Erythroblast (primary cell): ENCODE measurements around the gene MACROD2.

Experiments
- DNase-seq, 2 experiments: peaks; one replicate each; lab custom pipeline; 2025; lab: John Stamatoyannopoulos, UW
- GATA1 ChIP-seq: IDR thresholded peaks from 2 replicates; pipeline ENCODE4 v1.6.1; 2011; ENCODE audit warnings: low read depth, mild to moderate bottlenecking, control low read depth, low read length, moderate library complexity
- POLR2A ChIP-seq: IDR thresholded peaks from 2 replicates; pipeline ENCODE4 v1.6.1; 2011; ENCODE audit warnings: mild to moderate bottlenecking, low read length

Gene MACROD2

GRCh38 chr20:15546525-15547023, 1551.3 kb downstream of the MACROD2 start:
- TF ChIP-seq POLR2A, result no peak
- DNase-seq, result no peak

- TF ChIP-seq GATA1 (no peak), POLR2A (no peak)
- DNase-seq, result no peak
Observed at GRCh38 chr20:15547119-15547518, 1551.8 kb downstream of the MACROD2 start.

DNA sequence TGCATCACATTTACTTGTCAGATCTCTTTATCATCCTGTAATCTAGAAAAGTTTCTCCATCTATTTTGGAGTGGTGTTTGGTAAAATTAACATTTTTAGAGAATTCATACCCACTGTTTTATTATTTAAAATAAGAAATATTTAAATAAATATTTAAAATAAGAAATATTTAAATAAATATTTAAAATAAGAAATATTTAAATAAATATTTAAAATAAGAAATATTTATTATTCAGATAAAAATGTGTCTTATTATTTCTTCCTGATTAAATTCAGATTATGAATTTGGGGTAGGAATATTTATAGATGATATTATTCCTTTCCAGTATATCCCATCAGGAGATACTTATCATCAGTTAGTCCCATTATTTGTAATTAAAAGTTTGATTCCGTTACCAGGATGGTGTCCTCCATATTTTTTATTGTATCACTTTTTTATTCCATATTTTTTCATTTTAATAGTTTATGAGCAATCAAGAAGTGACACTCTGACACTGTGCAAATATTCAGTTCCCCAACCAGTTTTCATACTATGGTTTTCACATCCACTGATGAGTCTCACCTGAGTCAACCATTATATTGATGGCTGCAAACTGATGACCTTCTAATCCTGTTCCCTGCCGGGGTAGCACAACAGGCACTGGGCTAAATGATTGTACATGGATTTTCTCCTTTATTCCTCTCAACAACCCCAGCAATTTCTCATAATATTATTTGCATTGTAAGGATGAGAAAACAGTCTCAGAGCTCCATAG, 1555.0 kb downstream of the MACROD2 start:
- no peak for DNase-seq
- no peak for TF ChIP-seq GATA1
- TF ChIP-seq POLR2A, result no peak

- no peak for DNase-seq
- TF ChIP-seq POLR2A (no peak), GATA1 (no peak)
Observed at GRCh38 chr20:15555913-15556312, 1560.6 kb downstream of the MACROD2 start.

DNA sequence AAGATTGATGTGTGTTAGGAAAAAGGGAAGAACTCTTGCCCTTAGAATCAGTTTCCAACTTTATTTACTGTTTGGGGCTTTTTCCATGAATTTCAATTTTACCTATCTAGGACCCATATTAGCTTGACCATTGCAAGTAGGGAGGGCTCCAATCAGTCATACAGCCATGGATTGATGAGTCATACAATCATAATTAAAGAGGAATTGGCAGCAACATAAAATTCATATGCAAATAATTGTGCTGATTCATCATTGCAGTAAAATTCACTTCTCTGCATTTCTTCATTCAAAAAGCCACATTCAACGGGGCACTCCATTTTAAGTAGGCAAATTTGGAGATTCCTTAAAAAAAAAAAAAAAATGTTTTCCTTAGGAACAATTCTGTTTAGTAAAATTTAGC, 1561.6 kb downstream of the MACROD2 start:
- DNase-seq, result no peak
- no peak for TF ChIP-seq GATA1
- no peak for TF ChIP-seq POLR2A

GRCh38 chr20:15561070-15561569, 1565.8 kb downstream of the MACROD2 start:
- TF ChIP-seq POLR2A, result no peak
- DNase-seq, result no peak

- TF ChIP-seq POLR2A (no peak), GATA1 (no peak)
- no peak for DNase-seq
Observed at GRCh38 chr20:15561707-15562404, 1566.5 kb downstream of the MACROD2 start.

DNA sequence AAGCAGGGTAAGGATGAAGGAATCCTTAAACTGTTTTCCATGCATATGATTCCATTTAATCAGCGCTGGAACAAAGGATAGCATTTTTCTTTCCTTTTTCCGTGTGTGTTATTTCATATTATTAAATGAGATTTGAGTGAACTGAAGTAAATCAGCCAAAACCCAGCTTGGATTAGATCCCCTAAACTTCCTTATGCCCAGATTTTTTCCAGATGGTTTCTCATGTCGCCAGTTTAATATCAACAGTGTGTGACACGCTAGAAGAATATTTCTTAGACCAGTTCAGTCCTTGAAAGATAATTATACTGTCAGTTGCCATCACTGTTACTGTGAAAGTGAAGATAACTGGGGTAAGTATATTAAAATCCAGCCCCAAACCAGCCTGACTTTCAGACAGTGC, 1568.5 kb downstream of the MACROD2 start:
- TF ChIP-seq GATA1, result no peak
- TF ChIP-seq POLR2A, result no peak
- DNase-seq, result no peak

- no peak for DNase-seq
- TF ChIP-seq GATA1 (no peak), POLR2A (no peak)
Observed at GRCh38 chr20:15564981-15565380, 1569.7 kb downstream of the MACROD2 start.

- DNase-seq, result no peak
- TF ChIP-seq GATA1 (no peak), POLR2A (no peak)
Observed at GRCh38 chr20:15565786-15566185, 1570.5 kb downstream of the MACROD2 start.

- DNase-seq, result no peak
Observed at GRCh38 chr20:15567219-15567618, 1571.9 kb downstream of the MACROD2 start.

GRCh38 chr20:15570156-15570555, 1574.8 kb downstream of the MACROD2 start:
- no peak for DNase-seq
- TF ChIP-seq GATA1 (no peak), POLR2A (no peak)

More at GRCh38 chr20:15567219-15567618, 1571.9 kb downstream of the MACROD2 start:
- TF ChIP-seq GATA1, result no peak

DNA sequence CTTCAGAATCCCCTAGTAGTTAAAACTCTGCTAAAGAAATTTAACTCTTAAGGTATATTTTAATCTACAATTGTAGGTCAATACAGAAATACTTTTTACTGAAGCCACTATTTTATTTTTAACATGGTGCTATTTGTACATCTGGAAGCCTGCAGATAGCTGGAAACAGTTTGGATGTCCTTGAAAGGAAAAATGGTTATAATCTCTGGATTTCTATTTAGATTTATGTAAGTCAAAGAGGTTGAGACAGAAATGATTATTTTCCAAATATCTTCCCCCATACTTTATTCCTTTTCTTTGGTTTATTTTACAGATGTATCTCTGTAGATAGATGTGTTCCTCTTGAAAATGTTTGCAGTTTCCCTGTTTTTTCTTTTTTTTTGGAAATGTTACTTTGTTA, 1575.7 kb downstream of the MACROD2 start:
- no peak for DNase-seq
- no peak for TF ChIP-seq GATA1
- TF ChIP-seq POLR2A, result no peak

- no peak for DNase-seq
- TF ChIP-seq GATA1, result no peak
- TF ChIP-seq POLR2A, result no peak
Observed at GRCh38 chr20:15575255-15575654, 1579.9 kb downstream of the MACROD2 start.

DNA sequence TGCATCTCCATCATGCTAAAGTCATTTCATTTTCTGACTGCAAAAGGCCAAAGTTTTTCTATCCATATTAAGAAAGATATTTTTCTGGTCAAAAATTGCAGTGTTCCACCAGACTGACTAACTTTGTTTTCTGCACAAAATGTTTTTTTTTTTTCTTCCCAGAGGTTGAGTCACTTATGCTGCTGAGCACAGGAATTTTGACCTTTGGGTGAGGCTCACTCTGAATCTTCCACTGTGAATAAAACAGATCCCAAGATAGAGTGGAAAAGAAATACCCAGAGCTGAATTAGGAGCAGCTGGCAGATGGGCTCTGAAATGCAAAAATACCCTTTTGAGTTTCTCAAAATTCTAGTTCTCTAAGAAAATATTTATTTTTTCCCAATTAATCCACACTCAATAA, 1581.1 kb downstream of the MACROD2 start:
- no peak for DNase-seq
- TF ChIP-seq GATA1 (no peak), POLR2A (no peak)
